Peyer's patch (tissue), 4 donors: ENCODE results near the gene NANOG.
"Not testable (repeated sequence)": the region's sequence is repeated elsewhere in the genome, so short reads cannot be mapped to it uniquely, and the experiment has no call there.

Experiments
- POLR2A ChIP-seq, 2 donors: fragments of 450-650 bp; IDR thresholded peaks; one replicate each; pipeline ENCODE4 v1.5.1; 2017; ENCODE audit warnings: antibody characterized with exemption in 2 of 2, mild to moderate bottlenecking in 2 of 2, moderate library complexity in 2 of 2
- TF ChIP-seq, protein P1 (sequence below), 6 experiments: fragments of 450-650 bp in 4 of 6; fragments of 200-600 bp in 2 of 6; sonication (generic) in 1 of 6; IDR thresholded peaks; one replicate each; pipeline ENCODE4 v1.5.1; 2017 to 2019; ENCODE audit warnings: antibody characterized with exemption in 6 of 6, mild to moderate bottlenecking in 3 of 6, moderate library complexity in 1 of 6

DNA sequence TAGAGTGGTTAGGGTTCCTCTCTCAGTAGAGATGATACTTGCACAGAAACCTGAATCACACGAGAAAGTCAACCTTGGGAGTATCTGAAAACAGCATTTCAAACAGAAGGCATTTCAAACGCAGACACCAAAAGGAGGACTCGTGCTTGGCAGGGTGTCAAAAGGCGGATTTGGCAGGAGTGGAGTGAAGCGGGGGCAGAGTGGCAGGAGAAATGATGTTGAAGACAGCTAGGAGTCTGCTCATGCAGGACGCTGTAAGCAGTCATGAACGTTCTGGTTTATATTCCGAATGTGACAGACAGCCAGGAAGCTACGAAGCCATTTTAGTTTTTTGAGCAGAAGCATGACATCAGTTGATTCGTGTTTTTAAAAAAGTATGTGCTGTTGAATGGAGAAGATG, 50.0 kb downstream of the NANOG start:
- TF ChIP-seq, protein P1, sequence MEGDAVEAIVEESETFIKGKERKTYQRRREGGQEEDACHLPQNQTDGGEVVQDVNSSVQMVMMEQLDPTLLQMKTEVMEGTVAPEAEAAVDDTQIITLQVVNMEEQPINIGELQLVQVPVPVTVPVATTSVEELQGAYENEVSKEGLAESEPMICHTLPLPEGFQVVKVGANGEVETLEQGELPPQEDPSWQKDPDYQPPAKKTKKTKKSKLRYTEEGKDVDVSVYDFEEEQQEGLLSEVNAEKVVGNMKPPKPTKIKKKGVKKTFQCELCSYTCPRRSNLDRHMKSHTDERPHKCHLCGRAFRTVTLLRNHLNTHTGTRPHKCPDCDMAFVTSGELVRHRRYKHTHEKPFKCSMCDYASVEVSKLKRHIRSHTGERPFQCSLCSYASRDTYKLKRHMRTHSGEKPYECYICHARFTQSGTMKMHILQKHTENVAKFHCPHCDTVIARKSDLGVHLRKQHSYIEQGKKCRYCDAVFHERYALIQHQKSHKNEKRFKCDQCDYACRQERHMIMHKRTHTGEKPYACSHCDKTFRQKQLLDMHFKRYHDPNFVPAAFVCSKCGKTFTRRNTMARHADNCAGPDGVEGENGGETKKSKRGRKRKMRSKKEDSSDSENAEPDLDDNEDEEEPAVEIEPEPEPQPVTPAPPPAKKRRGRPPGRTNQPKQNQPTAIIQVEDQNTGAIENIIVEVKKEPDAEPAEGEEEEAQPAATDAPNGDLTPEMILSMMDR (IDR thresholded peaks at IDR 0.05): not testable (repeated sequence)
- TF ChIP-seq POLR2A (IDR thresholded peaks at IDR 0.05): not testable (repeated sequence)
